ENCODE results near the gene RASD1. TPM values are rescaled to one million over a fixed set of nuclear protein-coding genes. Genes with fewer than 3 reads are reported as not detected.

Gene RASD1
- total and polyA plus RNA-seq, 2 of the 4 experiments (the other 2 are of a cell fraction) = 0.54 to 1.8 TPM

GRCh38 chr17:17526369-17526768 lies 30.2 kb upstream of the RASD1 start:
- Histone ChIP-seq H3K9me3 (ENCODE audit: control insufficient read depth, insufficient read depth, low read length) (no peaks in the 10 kb centered on the region), H2BK5ac (ENCODE audit: low read depth, low read length, poor library complexity, severe bottlenecking) (no peak overlapping the region), H3K18ac (ENCODE audit: low read depth, low read length) (no peak overlapping the region), H2BK15ac (ENCODE audit: low read depth, low read length) (no peak overlapping the region), H2AFZ (replicated peaks; ENCODE audit: low read length, poor library complexity) (no peak overlapping the region), H4K8ac (ENCODE audit: low read depth in 2 of 2, low read length in 2 of 2) (no peak overlapping the region), H3K36me3 (ENCODE audit: control insufficient read depth, insufficient read depth, low read length) (no peaks in the 10 kb centered on the region), H2BK20ac (ENCODE audit: low read depth, low read length) (no peak overlapping the region), H3K79me1 (ENCODE audit: low read depth in 1 of 2, low read length in 2 of 2) (0 out of 4 replicates have a peak, but pooled peaks cover 0 to 3% of the 10 kb centered on the region in 2 experiments), H3K4me3 (ENCODE audit: insufficient read depth, low read depth, low read length) (no peak overlapping the region), H3K9me1 (ENCODE audit: insufficient read depth, low read length) (no peaks in the 10 kb centered on the region), H3K14ac (replicated peaks; ENCODE audit: low read depth, low read length) (no peak overlapping the region), H2AK5ac (ENCODE audit: low read depth, low read length) (no peak overlapping the region), H4K20me1 (ENCODE audit: insufficient read depth, low read length) (no peaks in the 10 kb centered on the region; the same call in 1 of the 2 replicates), H4K5ac (ENCODE audit: low read depth, low read length) (no peak overlapping the region), H4K91ac (ENCODE audit: insufficient read depth, low read depth, low read length) (no peak overlapping the region), H3K27ac (ENCODE audit: insufficient read depth, low read length) (no peak overlapping the region), H3K27me3 (ENCODE audit: control insufficient read depth, insufficient read depth, low read length) (no peaks in the 10 kb centered on the region; the same call in 1 of the 2 replicates), H3K4ac (ENCODE audit: low read depth, low read length) (no peak overlapping the region), H3K9ac (ENCODE audit: low read depth, low read length) (no peak overlapping the region), H3K23ac (ENCODE audit: low read depth, low read length) (no peak overlapping the region), H3K56ac (ENCODE audit: extremely low read depth, insufficient read depth, low read length) (no peak overlapping the region), H2BK120ac (ENCODE audit: low read depth, low read length) (no peak overlapping the region), H3K4me1 (ENCODE audit: control insufficient read depth, insufficient read depth, low read length) (no peaks in the 10 kb centered on the region), H2AK9ac (replicated peaks; ENCODE audit: low read depth, low read length, poor library complexity) (no peak overlapping the region), H3K4me2 (ENCODE audit: low read depth, low read length) (no peak overlapping the region)
- intact Hi-C loops (cut with micrococcal nuclease) = no loop called here
- no peak for DNase-seq
- ATAC-seq (ENCODE audit: low read depth) = no peak
- TF ChIP-seq USF2 (IDR thresholded peaks at IDR 0.05; ENCODE audit: low read depth, low read length) (no peak), BHLHE40 (IDR thresholded peaks at IDR 0.05; ENCODE audit: low read depth, low read length) (no peak), MAFK (IDR thresholded peaks at IDR 0.05; ENCODE audit: low read depth, low read length) (no peak), RCOR1 (IDR thresholded peaks at IDR 0.05; ENCODE audit: insufficient replicate concordance, low read length) (no peak), MXI1 (IDR thresholded peaks at IDR 0.05; ENCODE audit: borderline replicate concordance, low read depth, low read length) (no peak), RFX5 (IDR thresholded peaks at IDR 0.05; ENCODE audit: low read depth, low read length) (no peak), SMC3 (IDR thresholded peaks at IDR 0.05; ENCODE audit: low read depth, low read length) (no peak), CEBPB (IDR thresholded peaks at IDR 0.05; ENCODE audit: low read depth, low read length) (no peak), RAD21 (IDR thresholded peaks at IDR 0.05; ENCODE audit: low read length) (no peak), FOS (IDR thresholded peaks at IDR 0.05; ENCODE audit: low read depth, low read length) (no peak), CHD1 (IDR thresholded peaks at IDR 0.05; ENCODE audit: low read depth, low read length) (no peak), POLR2A (IDR thresholded peaks at IDR 0.05; ENCODE audit: low read depth, low read length) (no peak), ELK1 (IDR thresholded peaks at IDR 0.05; ENCODE audit: borderline replicate concordance, low read depth, low read length) (no peak), NFE2L2 (IDR thresholded peaks at IDR 0.05; ENCODE audit: low read depth, low read length) (no peak), CTCF (conservative IDR thresholded peaks at IDR 0.05; ENCODE audit: low read depth, low read length) (no peak)
- no TSS peak for BruUV-seq (replicated peaks)
- in situ Hi-C loops (cut with MboI; ENCODE audit: low sequenced_read_pairs) = no loop called here
- ChIA-PET POLR2A (ENCODE audit: unreplicated experiment) (no interaction called here), CTCF (no interaction called here)
- dilution Hi-C loops (cut with HindIII; ENCODE audit: low sequenced_read_pairs, unreplicated experiment) = no loop called here
- 52% methylated on average over 3 of the region's 14 CpGs; no CpG with 5 or more reads in 1 of the 2 experiments for WGBS, 2 experiments (ENCODE audit: extremely low coverage in 2 of 2, insufficient read length in 1 of 2)
